HG02763 (cell line): ENCODE results near the gene COL25A1.

ENCODE experiments used
- ATAC-seq: cut with Tn5 transposase; IDR thresholded peaks from one replicate; pipeline ENCODE4 v1.9.1; 2021; ENCODE audit warnings: mild to moderate bottlenecking, moderate library complexity; ENCODE audit not compliant: unreplicated experiment

The COL25A1 gene

DNA sequence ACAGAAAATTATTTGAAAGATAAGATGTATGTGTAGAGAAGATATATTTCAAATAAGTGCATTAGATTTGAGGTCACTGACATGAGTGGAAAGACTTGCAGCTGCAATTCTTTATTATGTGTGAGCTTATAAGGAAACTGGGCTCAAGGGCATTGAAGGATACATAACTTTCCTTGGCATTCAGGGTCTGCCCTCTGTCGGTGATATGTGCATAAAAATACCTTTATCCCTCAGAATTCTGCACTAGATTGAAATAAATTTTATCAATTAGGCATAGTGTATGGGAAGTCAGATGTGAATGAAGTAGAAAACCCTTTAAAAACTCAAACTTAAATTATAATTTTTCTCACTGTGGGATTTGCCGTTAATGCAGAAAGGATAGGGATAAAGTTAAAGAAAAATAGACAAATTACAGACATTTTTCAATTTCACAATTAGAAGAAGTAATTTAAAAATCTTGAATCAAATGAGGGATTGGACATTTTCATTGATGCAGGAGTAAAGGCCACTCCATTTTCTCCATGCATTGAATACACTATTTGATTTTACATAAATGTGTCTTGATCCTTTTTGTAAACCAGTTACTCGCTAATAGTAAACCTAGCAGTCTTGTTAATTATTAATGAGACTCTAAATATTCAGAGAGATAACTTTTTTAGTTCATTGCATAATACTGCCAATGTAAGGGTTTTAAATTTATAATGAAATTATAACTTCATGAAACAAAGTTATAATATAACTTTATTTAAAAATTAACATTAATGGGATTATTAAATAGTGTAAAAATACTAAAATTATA, 518.6 kb downstream of the COL25A1 start:
- no peak for ATAC-seq

DNA sequence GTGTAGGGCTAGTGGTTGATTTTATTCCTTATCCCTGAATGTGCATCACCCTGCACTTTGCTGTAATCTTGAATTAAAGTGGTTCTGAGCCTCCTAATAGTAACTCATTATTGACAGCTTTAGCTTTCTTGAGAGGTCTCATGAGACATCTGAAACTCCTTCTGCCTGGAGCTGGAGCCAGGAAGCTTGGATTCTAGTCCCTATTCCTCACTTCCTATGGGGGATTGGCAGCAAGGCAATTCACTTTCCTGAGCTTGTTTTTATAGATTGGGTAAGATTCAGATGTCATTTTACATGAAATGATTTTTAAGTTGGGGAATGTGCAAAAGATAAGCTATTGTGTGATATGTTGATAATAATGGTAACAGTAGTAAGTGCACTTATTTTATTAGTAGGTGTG, 522.5 kb downstream of the COL25A1 start:
- no peak for ATAC-seq

DNA sequence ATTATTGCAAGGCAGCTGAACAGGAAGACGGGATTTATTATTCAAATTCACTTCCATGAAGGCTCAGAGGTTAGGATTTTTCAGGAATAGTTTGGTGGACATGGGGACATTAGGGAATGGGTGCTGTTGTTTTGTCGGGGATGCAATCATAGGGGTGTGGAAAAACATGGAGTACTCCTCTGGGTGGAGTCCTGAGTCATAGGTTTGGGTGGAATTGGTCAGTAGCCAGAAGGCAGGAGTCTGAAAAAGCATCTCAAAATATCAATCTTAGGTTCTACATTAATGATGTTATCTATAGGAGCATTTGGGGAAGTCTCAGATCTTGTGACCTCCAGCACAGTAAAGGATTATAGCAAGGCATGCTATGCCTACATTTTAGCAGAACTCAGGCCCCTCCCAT, 525.1 kb downstream of the COL25A1 start:
- ATAC-seq, result no peak

- ATAC-seq, result no peak
Measured at GRCh38 chr4:108775921-108776320, 526.5 kb downstream of the COL25A1 start.

DNA sequence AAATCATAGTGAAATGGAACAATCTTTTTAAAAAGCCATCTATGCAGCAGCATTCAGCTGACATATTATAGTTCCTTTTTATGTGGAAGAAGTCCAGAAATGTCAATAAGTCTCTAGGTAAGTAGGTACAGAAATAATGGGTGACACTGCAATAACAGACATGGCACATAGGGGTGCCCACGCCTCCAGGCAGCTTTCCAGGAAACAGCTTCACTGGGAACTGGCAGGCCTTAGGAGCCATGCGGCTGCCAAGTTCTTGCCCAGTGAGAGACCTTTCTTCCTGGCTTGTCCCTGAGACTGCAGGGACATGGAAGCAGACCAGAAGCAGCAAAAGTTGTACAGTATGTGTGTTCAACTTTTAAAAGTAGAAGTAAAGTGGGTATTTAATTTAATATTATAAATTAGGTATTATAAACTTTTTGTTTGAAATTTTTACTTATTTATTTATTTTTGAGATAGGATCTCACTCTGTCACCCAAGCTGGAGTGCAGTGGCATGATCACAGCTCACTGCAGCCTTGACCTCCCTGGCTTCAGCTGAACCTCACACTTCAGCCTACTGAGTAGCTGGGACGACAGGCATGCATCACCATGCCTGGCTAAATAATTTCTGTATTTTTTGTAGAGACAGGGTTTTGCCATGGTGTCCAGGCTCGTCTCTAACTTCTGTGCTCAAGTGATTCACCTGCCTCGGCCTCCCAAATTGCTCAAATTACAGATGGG, 527.5 kb downstream of the COL25A1 start:
- no peak for ATAC-seq

DNA sequence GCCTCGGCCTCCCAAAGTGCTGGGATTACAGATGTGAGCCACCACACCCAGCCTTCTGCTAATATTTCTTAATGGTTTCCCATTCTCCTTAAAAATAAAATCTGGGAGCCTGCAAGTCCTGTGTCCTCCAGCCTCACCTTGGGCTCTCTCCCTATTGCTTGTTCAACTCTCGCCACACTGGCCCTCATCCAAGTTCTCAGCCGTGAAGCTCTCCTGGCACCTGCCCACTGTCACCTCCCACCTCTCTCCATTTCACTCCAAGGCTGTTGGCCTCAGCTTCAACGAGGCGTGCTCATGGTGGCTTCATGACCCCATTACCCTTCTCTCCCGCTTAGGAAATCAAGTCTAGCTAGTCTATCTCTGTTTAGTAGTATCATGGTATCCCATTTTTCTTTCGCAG, 530.1 kb downstream of the COL25A1 start:
- no peak for ATAC-seq

- ATAC-seq, result no peak
Measured at GRCh38 chr4:108766058-108766457, 536.4 kb downstream of the COL25A1 start.

DNA sequence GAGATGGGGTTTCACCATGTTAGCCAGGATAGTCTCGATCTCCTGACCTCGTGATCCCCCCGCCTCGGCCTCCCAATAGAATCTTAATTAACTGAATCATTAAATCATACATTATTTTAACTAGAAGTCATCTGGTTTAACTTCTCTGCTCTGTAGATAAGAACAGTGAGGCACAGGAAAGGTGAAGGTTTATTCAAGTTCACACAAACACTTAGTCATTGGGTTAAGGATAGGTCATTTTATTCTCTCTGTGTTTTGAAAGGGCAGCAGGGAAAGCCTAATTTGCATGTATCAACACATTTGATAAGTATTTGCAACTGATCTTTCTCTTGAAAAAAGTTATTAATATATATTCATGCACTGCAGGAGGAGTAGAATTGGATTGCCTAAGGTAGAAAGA, 538.5 kb downstream of the COL25A1 start:
- ATAC-seq, result no peak

- no peak for ATAC-seq
Measured at GRCh38 chr4:108763226-108763593, 539.2 kb downstream of the COL25A1 start.

- no peak for ATAC-seq
Measured at GRCh38 chr4:108762559-108763225, 539.8 kb downstream of the COL25A1 start, which contains the start of gene ETNPPL. TSS of gene ETNPPL (minus strand) at chr4:108763053. CDS start at chr4:108762898, 155 bp downstream.
